K562 (cell line): Measurements from ENCODE around the gene HS3ST3A1. TPM values are rescaled to one million over a fixed set of nuclear protein-coding genes. Genes with fewer than 3 reads are reported as not detected.

Source experiments
- ATAC-seq: fragments of 200-7000 bp; cut with Tn5 transposase; 3 replicates; pipeline ENCODE4 v1.9.1; 2020; ENCODE audit warnings: moderate library complexity
- BruUV-seq: library from RNA; stranded (reverse); fragments of 400-500 nt; replicated peaks from 2 replicates; lab custom pipeline; 2021; lab: Mats Ljungman, UMichigan
- CTCF ChIA-PET: fragments of 300-600 bp; formaldehyde crosslinking; extraction: SDS; loops from one replicate; lab custom pipeline; 2021; ENCODE audit warnings: low intra/inter-chr PET ratio; lab: Yijun Ruan, JAX
- POLR2A ChIA-PET: fragments of 300-600, 350-650 bp; sonication (Branson Sonifier 250); formaldehyde crosslinking; extraction: SDS; loops from one replicate; lab custom pipeline; 2021; ENCODE audit warnings: antibody characterized with exemption, inconsistent platforms; lab: Yijun Ruan, JAX
- DNase-seq, 4 experiments: peaks; one replicate each; pipeline versions ENCODE4 v3.0.0 to v3.0.0-alpha.2; 2011 to 2018; ENCODE audit warnings: low spot score in 3 of 4, mixed read lengths in 3 of 4; ENCODE audit errors: extremely low read depth in 1 of 4
- FAIRE-seq: peaks from 2 replicates; lab custom pipeline; 2011; peaks lifted over from hg19 to GRCh38; lab: Jason Lieb, UNC
- H2AFZ ChIP-seq: 2 replicates; pipeline ENCODE4 v1.6.0; 2011; ENCODE audit warnings: low read depth, low read length, control low read depth, inconsistent platforms
- H3K27ac ChIP-seq: fragments of 200-600 bp; 3 replicates; pipeline ENCODE4 v1.8.0; 2011; ENCODE audit warnings: low read depth, mild to moderate bottlenecking, control low read depth, inconsistent platforms, low read length, moderate library complexity, mixed read lengths; ENCODE audit errors: extremely low read depth
- H3K27me3 ChIP-seq, 2 experiments: fragments of 300-600 bp in 1 of 2; 2 replicates in 1 of 2; 3 replicates in 1 of 2; pipeline versions ENCODE4 v1.6.0 to v1.8.0; 2011; ENCODE audit warnings: inconsistent platforms in 2 of 2, low read length in 2 of 2, mild to moderate bottlenecking in 1 of 2, mixed read lengths in 1 of 2, moderate library complexity in 1 of 2; ENCODE audit not compliant: control insufficient read depth in 2 of 2, insufficient read depth in 2 of 2
- H3K36me3 ChIP-seq: fragments of 300-600 bp; 3 replicates; pipeline ENCODE4 v1.8.0; 2011; ENCODE audit warnings: mild to moderate bottlenecking, low read length, inconsistent platforms; ENCODE audit not compliant: control insufficient read depth, insufficient read depth
- H3K4me1 ChIP-seq, 2 experiments: fragments of 200-600 bp in 1 of 2; replicated peaks in 1 of 2; 2 replicates in 1 of 2; 3 replicates in 1 of 2; pipeline versions ENCODE4 v1.5.1 to v1.8.0; 2011; ENCODE audit warnings: inconsistent platforms in 2 of 2, low read length in 2 of 2, mild to moderate bottlenecking in 1 of 2, mixed read lengths in 1 of 2, moderate library complexity in 1 of 2; ENCODE audit not compliant: control insufficient read depth in 2 of 2, insufficient read depth in 2 of 2
- H3K4me2 ChIP-seq: 2 replicates; pipeline ENCODE4 v1.6.1; 2011; ENCODE audit warnings: low read length, control low read depth, inconsistent platforms, mixed read lengths; ENCODE audit not compliant: insufficient read depth
- H3K4me3 ChIP-seq: fragments of 200-600 bp; sonication (generic), shearing (Covaris generic); 2 replicates; pipeline ENCODE4 v1.5.1; 2016; ENCODE audit warnings: control low read depth, inconsistent platforms
- H3K79me2 ChIP-seq: fragments of 200-600 bp; 3 replicates; pipeline ENCODE4 v1.8.0; 2011; ENCODE audit warnings: low read length, inconsistent platforms; ENCODE audit not compliant: control insufficient read depth, insufficient read depth
- H3K9ac ChIP-seq, 2 experiments: 2 replicates each; pipeline versions ENCODE4 v1.6.0 to v1.6.1; 2011; ENCODE audit warnings: low read depth in 2 of 2, low read length in 2 of 2, control low read depth in 1 of 2, inconsistent platforms in 1 of 2, mild to moderate bottlenecking in 1 of 2, mixed read lengths in 1 of 2; ENCODE audit not compliant: insufficient read depth in 1 of 2
- H3K9me1 ChIP-seq: one replicate; pipeline ENCODE4 v1.6.0; 2011; ENCODE audit warnings: inconsistent platforms, mild to moderate bottlenecking, low read length, moderate library complexity; ENCODE audit not compliant: control insufficient read depth, insufficient read depth
- H3K9me3 ChIP-seq: replicated peaks from 2 replicates; pipeline ENCODE4 v1.5.1; 2011; ENCODE audit warnings: low read depth, low read length, inconsistent platforms; ENCODE audit not compliant: control insufficient read depth, insufficient read depth
- H4K20me1 ChIP-seq: replicated peaks from 2 replicates; pipeline ENCODE4 v1.6.1; 2011; ENCODE audit warnings: low read length, inconsistent platforms, mixed read lengths; ENCODE audit not compliant: control insufficient read depth, insufficient read depth
- CREBBP ChIP-seq: IDR thresholded peaks from one replicate; pipeline ENCODE4 v1.6.1; 2012; ENCODE audit warnings: low read depth, mild to moderate bottlenecking, control low read depth, inconsistent platforms, low read length
- RB1 ChIP-seq: fragments of 450-650 bp; IDR thresholded peaks from 2 replicates; pipeline ENCODE4 v1.6.1; 2017; ENCODE audit warnings: low read depth, mild to moderate bottlenecking
- YBX1 ChIP-seq: fragments of 450-650 bp; IDR thresholded peaks from 2 replicates; pipeline ENCODE4 v1.7.1; 2016; ENCODE audit warnings: mild to moderate bottlenecking
- ZNF197 ChIP-seq: fragments of 200-800 bp; sonication (Bioruptor generic); IDR thresholded peaks from 2 replicates; pipeline ENCODE4 v1.6.1; 2016; ENCODE audit warnings: low read depth, missing genetic modification characterization, missing compliant biosample characterization
- WGBS: fragments of 100-300 bp; shearing (Covaris generic); methylation state at CpG from one replicate; pipeline ENCODE4 v1.1.6; 2016; ENCODE audit warnings: low coverage, mixed read lengths; ENCODE audit not compliant: insufficient coverage; ENCODE audit errors: missing lambda C conversion rate; 5-methylcytosine and 5-hydroxymethylcytosine counted together
- in situ Hi-C: fragments of 300-500 bp; cut with MboI; formaldehyde crosslinking; loops from 4 replicates; pipeline ENCODE4 v1.15.0; 2018; ENCODE audit warnings: inconsistent platforms, mixed read lengths
- intact Hi-C: fragments of 100-400 bp; cut with micrococcal nuclease; formaldehyde crosslinking; loops from 2 replicates; pipeline ENCODE4 v1.14.2; 2022
- polyA plus RNA-seq, 8 experiments: library from polyadenylated mRNA; depleted of rRNA in 4 of 8; stranded (reverse) in 5 of 8; unstranded in 3 of 8; fragments of >200 nt; fragmentation: Nextera tagmentation in 2 of 8; fragmentation: Illumina TruSeq in 1 of 8; extraction: Ambion mirVana in 2 of 8; extraction: Trizol in 1 of 8; gene quantifications; 2 replicates each; pipeline versions ENCODE4 v1.2.1 to v1.2.3, GENCODE V29; 2011 to 2014; ENCODE audit warnings: inconsistent platforms in 1 of 8, missing spikeins in 1 of 8
- total RNA-seq, 7 experiments: library from RNA; depleted of rRNA in 6 of 7; stranded (reverse); fragments of >200 nt in 6 of 7; fragmentation: Illumina TruSeq in 2 of 7; extraction: Trizol in 2 of 7; gene quantifications; 2 replicates each; pipeline versions ENCODE4 v1.2.1 to v1.2.3, GENCODE V29; 2011 to 2021; ENCODE audit warnings: low replicate concordance in 1 of 7
- TF ChIP-seq, protein P1 (sequence below): sonication (generic); formaldehyde crosslinking; IDR thresholded peaks from 2 replicates; pipeline ENCODE4 v1.8.1; 2023; ENCODE audit warnings: missing genetic modification reagents, mild to moderate bottlenecking, borderline replicate concordance
- TF ChIP-seq, protein P2 (sequence below): fragments of 250-450 bp; sonication (Bioruptor Pico); IDR thresholded peaks from 2 replicates; pipeline ENCODE4 v1.5.0; 2020; ENCODE audit warnings: mild to moderate bottlenecking, borderline replicate concordance
- TF ChIP-seq, protein P3 (sequence below): conservative IDR thresholded peaks from 2 replicates; pipeline ENCODE4 v1.6.1; 2011; ENCODE audit warnings: low read depth, mild to moderate bottlenecking, low read length; ENCODE audit not compliant: control insufficient read depth

The HS3ST3A1 gene
- total and polyA plus RNA-seq, 9 of the 15 experiments (the other 6 are each of a cell fraction or from before 2014, with no cell fraction given): 0.25 to 14.8 (median 2.3) TPM

GRCh38 chr17:13593757-13594156, 8.0 kb downstream of the HS3ST3A1 start (continued):
- TF ChIP-seq, protein P1, sequence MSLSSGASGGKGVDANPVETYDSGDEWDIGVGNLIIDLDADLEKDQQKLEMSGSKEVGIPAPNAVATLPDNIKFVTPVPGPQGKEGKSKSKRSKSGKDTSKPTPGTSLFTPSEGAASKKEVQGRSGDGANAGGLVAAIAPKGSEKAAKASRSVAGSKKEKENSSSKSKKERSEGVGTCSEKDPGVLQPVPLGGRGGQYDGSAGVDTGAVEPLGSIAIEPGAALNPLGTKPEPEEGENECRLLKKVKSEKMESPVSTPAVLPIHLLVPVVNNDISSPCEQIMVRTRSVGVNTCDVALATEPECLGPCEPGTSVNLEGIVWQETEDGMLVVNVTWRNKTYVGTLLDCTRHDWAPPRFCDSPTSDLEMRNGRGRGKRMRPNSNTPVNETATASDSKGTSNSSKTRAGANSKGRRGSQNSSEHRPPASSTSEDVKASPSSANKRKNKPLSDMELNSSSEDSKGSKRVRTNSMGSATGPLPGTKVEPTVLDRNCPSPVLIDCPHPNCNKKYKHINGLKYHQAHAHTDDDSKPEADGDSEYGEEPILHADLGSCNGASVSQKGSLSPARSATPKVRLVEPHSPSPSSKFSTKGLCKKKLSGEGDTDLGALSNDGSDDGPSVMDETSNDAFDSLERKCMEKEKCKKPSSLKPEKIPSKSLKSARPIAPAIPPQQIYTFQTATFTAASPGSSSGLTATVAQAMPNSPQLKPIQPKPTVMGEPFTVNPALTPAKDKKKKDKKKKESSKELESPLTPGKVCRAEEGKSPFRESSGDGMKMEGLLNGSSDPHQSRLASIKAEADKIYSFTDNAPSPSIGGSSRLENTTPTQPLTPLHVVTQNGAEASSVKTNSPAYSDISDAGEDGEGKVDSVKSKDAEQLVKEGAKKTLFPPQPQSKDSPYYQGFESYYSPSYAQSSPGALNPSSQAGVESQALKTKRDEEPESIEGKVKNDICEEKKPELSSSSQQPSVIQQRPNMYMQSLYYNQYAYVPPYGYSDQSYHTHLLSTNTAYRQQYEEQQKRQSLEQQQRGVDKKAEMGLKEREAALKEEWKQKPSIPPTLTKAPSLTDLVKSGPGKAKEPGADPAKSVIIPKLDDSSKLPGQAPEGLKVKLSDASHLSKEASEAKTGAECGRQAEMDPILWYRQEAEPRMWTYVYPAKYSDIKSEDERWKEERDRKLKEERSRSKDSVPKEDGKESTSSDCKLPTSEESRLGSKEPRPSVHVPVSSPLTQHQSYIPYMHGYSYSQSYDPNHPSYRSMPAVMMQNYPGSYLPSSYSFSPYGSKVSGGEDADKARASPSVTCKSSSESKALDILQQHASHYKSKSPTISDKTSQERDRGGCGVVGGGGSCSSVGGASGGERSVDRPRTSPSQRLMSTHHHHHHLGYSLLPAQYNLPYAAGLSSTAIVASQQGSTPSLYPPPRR: no peak
- no peak for TF ChIP-seq YBX1
- TF ChIP-seq, all 486 proteins: peak for 0

GRCh38 chr17:13593021-13593751, 8.5 kb downstream of the HS3ST3A1 start:
- intact Hi-C loops (no loop called here), in situ Hi-C loops (no loop called here)
- ChIA-PET POLR2A (interaction anchor here (0.7 to 1.3 kb wide), 3 partner anchors 18 to 396 kb away, joined by 3 to 5 read pairs (median 3); no protein-coding TSS in a partner anchor), CTCF (no interaction called here)
- no peak overlapping the region for H3K4me2 ChIP-seq
- H3K9me3 ChIP-seq: no peaks in the 10 kb centered on the region
- no peak overlapping the region for H3K4me3 ChIP-seq
- peaks cover 17% of the 10 kb centered on the region; the same call in 1 of the 3 replicates for H3K36me3 ChIP-seq
- H4K20me1 ChIP-seq: no peaks in the 10 kb centered on the region
- H3K9ac ChIP-seq: 0 out of 4 replicates have a peak overlapping the region, but pooled peaks of 1 of the 2 experiments have one; percentile 0
- no peak for DNase-seq
- 0 out of 3 replicates have a peak overlapping the region, but pooled peaks have one; percentile 51 for H3K27ac ChIP-seq
- peaks cover 86% of the 10 kb centered on the region for H3K79me2 ChIP-seq
- 66% methylated on average over 6 of the region's 10 CpGs for WGBS
- no peak overlapping the region for H2AFZ ChIP-seq
- ATAC-seq: no peak
- H3K9me1 ChIP-seq: no peaks in the 10 kb centered on the region
- no peaks in the 10 kb centered on the region for H3K27me3 ChIP-seq
- H3K4me1 ChIP-seq: peaks cover 0 to 30% of the 10 kb centered on the region in 2 experiments; a peak in 2 of 5 replicates
- FAIRE-seq: no peak
- no TSS peak for BruUV-seq
- TF ChIP-seq, protein P2, sequence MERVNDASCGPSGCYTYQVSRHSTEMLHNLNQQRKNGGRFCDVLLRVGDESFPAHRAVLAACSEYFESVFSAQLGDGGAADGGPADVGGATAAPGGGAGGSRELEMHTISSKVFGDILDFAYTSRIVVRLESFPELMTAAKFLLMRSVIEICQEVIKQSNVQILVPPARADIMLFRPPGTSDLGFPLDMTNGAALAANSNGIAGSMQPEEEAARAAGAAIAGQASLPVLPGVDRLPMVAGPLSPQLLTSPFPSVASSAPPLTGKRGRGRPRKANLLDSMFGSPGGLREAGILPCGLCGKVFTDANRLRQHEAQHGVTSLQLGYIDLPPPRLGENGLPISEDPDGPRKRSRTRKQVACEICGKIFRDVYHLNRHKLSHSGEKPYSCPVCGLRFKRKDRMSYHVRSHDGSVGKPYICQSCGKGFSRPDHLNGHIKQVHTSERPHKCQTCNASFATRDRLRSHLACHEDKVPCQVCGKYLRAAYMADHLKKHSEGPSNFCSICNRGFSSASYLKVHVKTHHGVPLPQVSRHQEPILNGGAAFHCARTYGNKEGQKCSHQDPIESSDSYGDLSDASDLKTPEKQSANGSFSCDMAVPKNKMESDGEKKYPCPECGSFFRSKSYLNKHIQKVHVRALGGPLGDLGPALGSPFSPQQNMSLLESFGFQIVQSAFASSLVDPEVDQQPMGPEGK (CRISPR knock-in tag): no peak
- TF ChIP-seq CREBBP: no peak
- TF ChIP-seq RB1: no peak
- no peak for TF ChIP-seq ZNF197 (CRISPR knock-in tag)
- TF ChIP-seq, protein P3, sequence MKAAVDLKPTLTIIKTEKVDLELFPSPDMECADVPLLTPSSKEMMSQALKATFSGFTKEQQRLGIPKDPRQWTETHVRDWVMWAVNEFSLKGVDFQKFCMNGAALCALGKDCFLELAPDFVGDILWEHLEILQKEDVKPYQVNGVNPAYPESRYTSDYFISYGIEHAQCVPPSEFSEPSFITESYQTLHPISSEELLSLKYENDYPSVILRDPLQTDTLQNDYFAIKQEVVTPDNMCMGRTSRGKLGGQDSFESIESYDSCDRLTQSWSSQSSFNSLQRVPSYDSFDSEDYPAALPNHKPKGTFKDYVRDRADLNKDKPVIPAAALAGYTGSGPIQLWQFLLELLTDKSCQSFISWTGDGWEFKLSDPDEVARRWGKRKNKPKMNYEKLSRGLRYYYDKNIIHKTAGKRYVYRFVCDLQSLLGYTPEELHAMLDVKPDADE: no peak
